ENCODE results near the gene TPP1.

Gene TPP1

DNA sequence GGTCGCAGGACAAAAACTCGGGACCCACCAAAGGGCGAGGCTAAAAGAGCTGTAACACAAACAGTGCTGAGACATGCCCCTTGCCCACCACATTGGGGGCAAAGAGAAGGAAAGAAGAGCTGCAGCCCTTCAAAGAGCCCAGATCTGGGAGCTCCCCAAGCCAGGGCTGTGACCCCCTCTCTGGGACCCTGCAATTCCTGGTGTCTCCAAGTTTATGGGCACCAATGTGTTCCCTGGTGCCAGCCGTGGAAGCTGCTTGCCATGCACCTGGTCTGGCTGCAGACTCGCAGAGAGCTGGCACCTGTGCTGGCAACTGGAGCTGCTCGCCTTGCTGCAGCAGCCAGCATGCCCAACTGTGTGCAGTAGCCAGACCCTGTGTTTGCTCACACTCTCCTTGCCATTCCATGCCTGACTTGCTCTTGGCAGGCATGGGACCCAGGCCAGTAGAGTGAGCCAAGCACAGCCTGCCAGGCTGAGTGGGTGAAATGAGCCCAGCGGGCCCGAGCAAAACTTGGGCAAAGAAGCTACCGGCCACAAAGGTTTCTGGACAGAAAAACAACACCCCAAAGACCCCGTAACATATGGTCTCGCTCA is 31.8 kb downstream of the TPP1 start (continued):
- TF ChIP-seq, protein P1, sequence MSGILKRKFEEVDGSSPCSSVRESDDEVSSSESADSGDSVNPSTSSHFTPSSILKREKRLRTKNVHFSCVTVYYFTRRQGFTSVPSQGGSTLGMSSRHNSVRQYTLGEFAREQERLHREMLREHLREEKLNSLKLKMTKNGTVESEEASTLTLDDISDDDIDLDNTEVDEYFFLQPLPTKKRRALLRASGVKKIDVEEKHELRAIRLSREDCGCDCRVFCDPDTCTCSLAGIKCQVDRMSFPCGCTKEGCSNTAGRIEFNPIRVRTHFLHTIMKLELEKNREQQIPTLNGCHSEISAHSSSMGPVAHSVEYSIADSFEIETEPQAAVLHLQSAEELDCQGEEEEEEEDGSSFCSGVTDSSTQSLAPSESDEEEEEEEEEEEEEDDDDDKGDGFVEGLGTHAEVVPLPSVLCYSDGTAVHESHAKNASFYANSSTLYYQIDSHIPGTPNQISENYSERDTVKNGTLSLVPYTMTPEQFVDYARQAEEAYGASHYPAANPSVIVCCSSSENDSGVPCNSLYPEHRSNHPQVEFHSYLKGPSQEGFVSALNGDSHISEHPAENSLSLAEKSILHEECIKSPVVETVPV (CRISPR knock-in tag; IDR thresholded peaks at IDR 0.05) = no peak
- TF ChIP-seq, protein P2, sequence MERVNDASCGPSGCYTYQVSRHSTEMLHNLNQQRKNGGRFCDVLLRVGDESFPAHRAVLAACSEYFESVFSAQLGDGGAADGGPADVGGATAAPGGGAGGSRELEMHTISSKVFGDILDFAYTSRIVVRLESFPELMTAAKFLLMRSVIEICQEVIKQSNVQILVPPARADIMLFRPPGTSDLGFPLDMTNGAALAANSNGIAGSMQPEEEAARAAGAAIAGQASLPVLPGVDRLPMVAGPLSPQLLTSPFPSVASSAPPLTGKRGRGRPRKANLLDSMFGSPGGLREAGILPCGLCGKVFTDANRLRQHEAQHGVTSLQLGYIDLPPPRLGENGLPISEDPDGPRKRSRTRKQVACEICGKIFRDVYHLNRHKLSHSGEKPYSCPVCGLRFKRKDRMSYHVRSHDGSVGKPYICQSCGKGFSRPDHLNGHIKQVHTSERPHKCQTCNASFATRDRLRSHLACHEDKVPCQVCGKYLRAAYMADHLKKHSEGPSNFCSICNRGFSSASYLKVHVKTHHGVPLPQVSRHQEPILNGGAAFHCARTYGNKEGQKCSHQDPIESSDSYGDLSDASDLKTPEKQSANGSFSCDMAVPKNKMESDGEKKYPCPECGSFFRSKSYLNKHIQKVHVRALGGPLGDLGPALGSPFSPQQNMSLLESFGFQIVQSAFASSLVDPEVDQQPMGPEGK (CRISPR knock-in tag; IDR thresholded peaks at IDR 0.05; ENCODE audit: borderline replicate concordance) = no peak
- TF ChIP-seq BACH2 (CRISPR knock-in tag; IDR thresholded peaks at IDR 0.05; ENCODE audit: borderline replicate concordance) (no peak), ARNTL (CRISPR knock-in tag; IDR thresholded peaks at IDR 0.05; ENCODE audit: borderline replicate concordance, low read depth) (no peak)

DNA sequence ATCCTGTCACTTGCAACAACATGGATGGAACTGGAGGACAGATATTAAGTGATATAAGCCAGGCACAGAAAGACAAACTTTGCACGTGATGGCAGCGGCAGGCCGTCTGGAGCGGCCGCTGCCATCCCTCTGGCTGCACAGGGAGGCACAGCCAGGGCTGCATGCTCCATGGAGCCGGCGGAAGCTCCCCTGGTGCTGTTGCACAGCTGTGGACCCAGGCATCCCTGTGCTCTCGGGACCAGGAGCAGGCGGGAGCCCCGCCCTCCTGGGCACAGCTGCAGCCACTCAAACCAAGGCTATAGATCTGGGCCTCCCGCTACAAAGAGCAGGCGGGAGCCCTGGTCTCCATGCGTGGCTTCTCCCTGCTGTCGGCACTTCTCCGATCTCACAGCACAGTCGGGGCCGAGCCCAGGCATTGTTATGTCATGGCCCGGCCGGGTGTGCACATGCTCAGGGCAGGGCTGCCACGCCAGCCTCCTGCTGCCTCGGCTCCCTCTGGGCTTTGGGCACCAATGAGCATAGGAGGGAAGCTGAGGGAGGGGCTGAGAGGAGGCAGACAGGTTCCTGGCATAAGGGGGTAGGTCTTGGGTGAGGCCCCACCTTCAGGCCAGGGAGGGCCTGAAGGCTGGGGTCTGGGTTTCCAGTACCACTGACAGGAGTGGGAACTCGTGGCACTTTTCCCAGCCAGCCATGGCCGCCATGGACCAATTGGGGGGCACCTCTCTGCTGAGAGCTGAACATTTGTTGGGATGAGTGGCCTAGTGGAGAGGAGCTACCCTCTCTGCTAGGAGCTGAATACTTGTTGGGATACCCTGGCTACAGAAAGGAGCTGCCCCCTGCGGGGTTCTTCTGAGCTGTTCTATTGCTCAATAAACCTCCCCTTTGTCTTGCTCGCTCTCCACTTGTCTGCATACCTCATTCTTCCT is 32.5 kb downstream of the TPP1 start:
- ATAC-seq = peak; percentile 47; the same call in 2 of the 3 replicates
- peak; percentile 24 for TF ChIP-seq TCF4 (CRISPR knock-in tag; IDR thresholded peaks at IDR 0.05; ENCODE audit: borderline replicate concordance)
- TF ChIP-seq, protein P3, sequence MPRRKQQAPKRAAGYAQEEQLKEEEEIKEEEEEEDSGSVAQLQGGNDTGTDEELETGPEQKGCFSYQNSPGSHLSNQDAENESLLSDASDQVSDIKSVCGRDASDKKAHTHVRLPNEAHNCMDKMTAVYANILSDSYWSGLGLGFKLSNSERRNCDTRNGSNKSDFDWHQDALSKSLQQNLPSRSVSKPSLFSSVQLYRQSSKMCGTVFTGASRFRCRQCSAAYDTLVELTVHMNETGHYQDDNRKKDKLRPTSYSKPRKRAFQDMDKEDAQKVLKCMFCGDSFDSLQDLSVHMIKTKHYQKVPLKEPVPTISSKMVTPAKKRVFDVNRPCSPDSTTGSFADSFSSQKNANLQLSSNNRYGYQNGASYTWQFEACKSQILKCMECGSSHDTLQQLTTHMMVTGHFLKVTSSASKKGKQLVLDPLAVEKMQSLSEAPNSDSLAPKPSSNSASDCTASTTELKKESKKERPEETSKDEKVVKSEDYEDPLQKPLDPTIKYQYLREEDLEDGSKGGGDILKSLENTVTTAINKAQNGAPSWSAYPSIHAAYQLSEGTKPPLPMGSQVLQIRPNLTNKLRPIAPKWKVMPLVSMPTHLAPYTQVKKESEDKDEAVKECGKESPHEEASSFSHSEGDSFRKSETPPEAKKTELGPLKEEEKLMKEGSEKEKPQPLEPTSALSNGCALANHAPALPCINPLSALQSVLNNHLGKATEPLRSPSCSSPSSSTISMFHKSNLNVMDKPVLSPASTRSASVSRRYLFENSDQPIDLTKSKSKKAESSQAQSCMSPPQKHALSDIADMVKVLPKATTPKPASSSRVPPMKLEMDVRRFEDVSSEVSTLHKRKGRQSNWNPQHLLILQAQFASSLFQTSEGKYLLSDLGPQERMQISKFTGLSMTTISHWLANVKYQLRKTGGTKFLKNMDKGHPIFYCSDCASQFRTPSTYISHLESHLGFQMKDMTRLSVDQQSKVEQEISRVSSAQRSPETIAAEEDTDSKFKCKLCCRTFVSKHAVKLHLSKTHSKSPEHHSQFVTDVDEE (CRISPR knock-in tag; IDR thresholded peaks at IDR 0.05) = peak; percentile 32; the same call in 1 of the 2 replicates
- peak; percentile 89 for TF ChIP-seq ZNF70 (CRISPR knock-in tag; IDR thresholded peaks at IDR 0.05)
- no peak for TF ChIP-seq ZNF565 (CRISPR knock-in tag; conservative IDR thresholded peaks at IDR 0.05; ENCODE audit: low read depth)

DNA sequence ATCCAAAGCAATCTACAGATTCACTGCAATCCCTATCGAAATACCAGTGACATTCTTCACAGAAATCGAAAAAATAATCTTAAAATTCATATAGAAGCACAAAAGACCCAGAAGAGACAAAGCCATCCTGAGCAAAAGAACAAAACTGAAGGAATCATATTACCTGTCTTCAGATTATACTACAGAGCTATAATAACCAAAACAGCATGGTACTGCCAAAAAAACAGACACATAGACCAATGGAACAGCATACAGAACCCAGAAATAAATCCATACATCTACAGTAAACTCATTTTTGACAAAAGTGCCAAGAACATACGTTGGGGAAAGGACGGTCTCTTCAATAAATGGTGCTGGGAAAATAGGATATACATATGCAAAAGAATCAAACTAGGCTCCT is 34.7 kb downstream of the TPP1 start:
- TF ChIP-seq ARNTL (CRISPR knock-in tag; IDR thresholded peaks at IDR 0.05; ENCODE audit: borderline replicate concordance, low read depth) = no peak
- TF ChIP-seq ZNF70 (CRISPR knock-in tag; IDR thresholded peaks at IDR 0.05) = no peak
- ATAC-seq = no peak

DNA sequence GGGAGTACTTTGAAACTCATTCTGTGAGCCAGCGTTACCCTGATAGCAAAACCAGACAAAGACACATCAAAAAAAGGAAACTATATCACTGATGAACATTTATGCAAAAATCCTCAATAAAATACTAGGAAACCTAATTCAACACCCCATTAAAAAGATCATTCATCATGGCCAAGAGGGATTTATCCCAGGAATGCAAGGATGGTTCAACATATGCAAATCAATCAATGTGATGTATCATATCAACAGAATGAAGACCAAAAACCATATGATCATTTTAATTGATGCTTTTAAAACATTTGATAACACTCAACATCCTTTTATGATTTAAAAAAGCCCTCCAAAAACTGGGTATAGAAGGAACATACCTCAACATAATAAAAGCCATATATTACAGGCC is 35.6 kb downstream of the TPP1 start:
- no peak for ATAC-seq
- TF ChIP-seq ARNTL (CRISPR knock-in tag; IDR thresholded peaks at IDR 0.05; ENCODE audit: borderline replicate concordance, low read depth) = no peak
- TF ChIP-seq, protein P2 (CRISPR knock-in tag; IDR thresholded peaks at IDR 0.05; ENCODE audit: borderline replicate concordance) = no peak
- no peak for TF ChIP-seq ISL1 (CRISPR knock-in tag; IDR thresholded peaks at IDR 0.05)
- TF ChIP-seq ZFP3 (CRISPR knock-in tag; IDR thresholded peaks at IDR 0.05) = no peak
- TF ChIP-seq, protein P4, sequence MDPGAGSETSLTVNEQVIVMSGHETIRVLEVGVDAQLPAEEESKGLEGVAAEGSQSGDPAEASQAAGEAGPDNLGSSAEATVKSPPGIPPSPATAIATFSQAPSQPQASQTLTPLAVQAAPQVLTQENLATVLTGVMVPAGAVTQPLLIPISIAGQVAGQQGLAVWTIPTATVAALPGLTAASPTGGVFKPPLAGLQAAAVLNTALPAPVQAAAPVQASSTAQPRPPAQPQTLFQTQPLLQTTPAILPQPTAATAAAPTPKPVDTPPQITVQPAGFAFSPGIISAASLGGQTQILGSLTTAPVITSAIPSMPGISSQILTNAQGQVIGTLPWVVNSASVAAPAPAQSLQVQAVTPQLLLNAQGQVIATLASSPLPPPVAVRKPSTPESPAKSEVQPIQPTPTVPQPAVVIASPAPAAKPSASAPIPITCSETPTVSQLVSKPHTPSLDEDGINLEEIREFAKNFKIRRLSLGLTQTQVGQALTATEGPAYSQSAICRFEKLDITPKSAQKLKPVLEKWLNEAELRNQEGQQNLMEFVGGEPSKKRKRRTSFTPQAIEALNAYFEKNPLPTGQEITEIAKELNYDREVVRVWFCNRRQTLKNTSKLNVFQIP (CRISPR knock-in tag; IDR thresholded peaks at IDR 0.05; ENCODE audit: borderline replicate concordance, low read depth) = no peak
- TF ChIP-seq ZC3H10 (CRISPR knock-in tag; IDR thresholded peaks at IDR 0.05) = no peak
- TF ChIP-seq SNAI2 (CRISPR knock-in tag; IDR thresholded peaks at IDR 0.05) = no peak
- TF ChIP-seq, protein P5, sequence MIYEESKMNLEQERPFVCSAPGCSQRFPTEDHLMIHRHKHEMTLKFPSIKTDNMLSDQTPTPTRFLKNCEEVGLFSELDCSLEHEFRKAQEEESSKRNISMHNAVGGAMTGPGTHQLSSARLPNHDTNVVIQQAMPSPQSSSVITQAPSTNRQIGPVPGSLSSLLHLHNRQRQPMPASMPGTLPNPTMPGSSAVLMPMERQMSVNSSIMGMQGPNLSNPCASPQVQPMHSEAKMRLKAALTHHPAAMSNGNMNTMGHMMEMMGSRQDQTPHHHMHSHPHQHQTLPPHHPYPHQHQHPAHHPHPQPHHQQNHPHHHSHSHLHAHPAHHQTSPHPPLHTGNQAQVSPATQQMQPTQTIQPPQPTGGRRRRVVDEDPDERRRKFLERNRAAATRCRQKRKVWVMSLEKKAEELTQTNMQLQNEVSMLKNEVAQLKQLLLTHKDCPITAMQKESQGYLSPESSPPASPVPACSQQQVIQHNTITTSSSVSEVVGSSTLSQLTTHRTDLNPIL (CRISPR knock-in tag; IDR thresholded peaks at IDR 0.05; ENCODE audit: low read depth) = no peak
- no peak for TF ChIP-seq ZNF8 (CRISPR knock-in tag; IDR thresholded peaks at IDR 0.05)
- TF ChIP-seq RARB (CRISPR knock-in tag; IDR thresholded peaks at IDR 0.05) = no peak
- no peak for TF ChIP-seq ZFP30 (CRISPR knock-in tag; IDR thresholded peaks at IDR 0.05)
- TF ChIP-seq ZNF565 (CRISPR knock-in tag; conservative IDR thresholded peaks at IDR 0.05; ENCODE audit: low read depth) = no peak
- TF ChIP-seq BACH2 (CRISPR knock-in tag; IDR thresholded peaks at IDR 0.05; ENCODE audit: borderline replicate concordance) = no peak
- TF ChIP-seq, protein P1 (CRISPR knock-in tag; IDR thresholded peaks at IDR 0.05) = no peak
